Right renal cortex interstitium (tissue), 3 donors: ENCODE measurements around the gene TGFBR3L. TPM values are rescaled to one million over a fixed set of nuclear protein-coding genes. Genes with fewer than 3 reads are reported as not detected.
"Not testable (repeated sequence)": the region's sequence is repeated elsewhere in the genome, so short reads cannot be mapped to it uniquely, and the experiment has no call there.

Experiments used
- DNase-seq, 3 donors: peaks; one replicate each; pipeline ENCODE4 v3.0.0-alpha.2; 2013; ENCODE audit warnings: low read depth in 3 of 3, low spot score in 2 of 3
- polyA plus RNA-seq, 3 donors: library from polyadenylated mRNA; unstranded; fragments of 120-200 nt; gene quantifications; one replicate each; pipeline ENCODE4 v1.2.1, GENCODE V29; 2013; ENCODE audit not compliant: insufficient read length in 3 of 3

The TGFBR3L gene
- polyA plus RNA-seq, 3 donors = 0.12 to 0.45 (median 0.32) TPM

DNA sequence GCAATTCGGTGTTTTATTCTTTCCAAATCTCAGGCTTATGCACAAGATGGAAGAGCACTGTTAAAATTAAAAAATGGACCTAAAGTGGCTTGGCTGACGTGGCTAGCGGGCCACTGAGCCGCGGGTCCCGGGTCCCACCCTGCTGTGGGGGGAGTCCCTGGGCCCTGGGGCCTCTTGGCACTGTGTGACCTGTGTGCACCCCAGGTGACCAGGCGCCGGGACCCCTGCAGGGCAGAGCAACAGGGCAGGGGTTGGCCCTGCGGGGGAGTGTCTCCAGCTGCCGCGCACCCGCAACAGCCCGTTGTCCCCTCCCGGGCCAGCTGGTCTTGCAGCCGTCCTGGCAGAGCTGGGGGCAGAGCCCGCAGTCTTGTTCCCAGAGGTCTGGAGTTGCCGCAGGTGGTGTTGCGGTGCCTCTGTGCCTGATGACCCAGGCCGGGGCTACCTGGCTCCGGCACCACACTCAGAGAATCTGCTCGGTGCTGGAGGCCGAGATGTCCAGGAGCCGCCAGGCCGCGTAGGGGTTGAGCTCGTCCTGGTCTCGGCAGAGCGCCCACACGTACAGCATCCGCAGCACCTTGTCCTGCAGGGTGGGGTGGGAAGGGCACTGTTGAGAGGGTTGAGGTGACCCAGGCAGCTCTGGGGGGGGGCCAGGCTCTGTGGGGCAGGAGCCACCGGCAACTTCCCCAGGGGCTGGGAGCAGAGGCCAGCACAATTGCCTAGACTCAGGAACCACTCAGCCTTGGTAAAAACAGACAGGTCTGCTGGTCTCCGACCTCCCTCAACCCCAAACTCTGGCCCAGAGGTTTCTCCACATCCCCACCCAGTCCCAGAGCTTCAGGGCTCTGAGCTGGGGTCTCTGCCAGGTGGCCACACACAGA lies 12.3 kb downstream of the TGFBR3L start:
- no peak for DNase-seq

DNA sequence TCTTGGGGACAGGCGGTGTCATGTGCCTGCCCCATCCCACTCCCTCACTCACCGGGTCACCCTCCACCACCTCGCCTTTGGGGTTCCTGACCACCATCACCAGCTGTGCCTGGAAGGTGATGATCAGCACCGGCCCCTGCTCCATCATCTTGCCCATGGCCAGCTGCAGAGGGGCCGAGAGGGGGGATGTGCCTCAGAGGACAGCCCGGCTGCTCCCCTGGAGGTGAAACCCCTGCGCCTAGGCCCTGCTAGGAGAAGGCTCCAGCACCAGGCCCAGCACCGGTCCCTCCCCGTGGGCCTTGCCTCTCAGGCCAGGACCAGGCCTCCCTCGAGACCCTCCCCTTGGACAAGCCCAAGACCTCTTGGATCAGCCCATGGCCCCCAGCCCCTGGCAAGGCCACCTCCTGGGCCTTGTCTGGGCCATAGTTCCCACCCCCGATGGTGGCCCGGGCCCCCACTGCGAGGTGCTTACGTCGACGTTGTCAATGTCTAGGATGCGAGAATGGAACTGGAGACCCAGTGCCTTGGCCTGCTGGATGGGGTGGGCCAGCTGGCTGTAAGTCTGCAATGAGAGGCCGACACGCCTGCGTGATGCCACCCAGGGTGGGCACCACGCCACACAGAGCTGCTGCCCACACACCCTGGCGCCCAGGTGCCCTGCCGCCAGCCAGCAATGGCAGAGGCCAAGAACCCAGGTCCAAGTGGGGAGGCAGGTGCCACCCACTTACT lies 13.1 kb downstream of the TGFBR3L start:
- no peak for DNase-seq

DNA sequence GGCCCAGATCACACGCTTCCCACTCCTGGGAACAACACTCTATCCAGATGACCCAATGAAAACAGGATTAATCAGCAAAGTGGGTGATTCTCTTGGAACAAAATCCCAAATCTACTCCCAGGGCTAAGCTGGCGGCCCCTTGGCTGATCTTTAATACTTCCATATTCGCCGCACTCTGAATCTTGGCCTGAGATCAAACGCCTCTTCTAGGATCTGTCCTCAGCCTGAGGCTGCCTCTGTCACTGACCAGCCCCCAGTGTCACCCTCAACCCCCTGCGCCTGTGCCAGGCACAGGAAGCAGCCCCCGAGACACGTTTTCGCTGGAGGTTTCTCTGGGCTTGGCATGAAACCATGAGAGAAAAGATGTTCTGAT lies 13.7 kb downstream of the TGFBR3L start:
- DNase-seq = no peak

DNA sequence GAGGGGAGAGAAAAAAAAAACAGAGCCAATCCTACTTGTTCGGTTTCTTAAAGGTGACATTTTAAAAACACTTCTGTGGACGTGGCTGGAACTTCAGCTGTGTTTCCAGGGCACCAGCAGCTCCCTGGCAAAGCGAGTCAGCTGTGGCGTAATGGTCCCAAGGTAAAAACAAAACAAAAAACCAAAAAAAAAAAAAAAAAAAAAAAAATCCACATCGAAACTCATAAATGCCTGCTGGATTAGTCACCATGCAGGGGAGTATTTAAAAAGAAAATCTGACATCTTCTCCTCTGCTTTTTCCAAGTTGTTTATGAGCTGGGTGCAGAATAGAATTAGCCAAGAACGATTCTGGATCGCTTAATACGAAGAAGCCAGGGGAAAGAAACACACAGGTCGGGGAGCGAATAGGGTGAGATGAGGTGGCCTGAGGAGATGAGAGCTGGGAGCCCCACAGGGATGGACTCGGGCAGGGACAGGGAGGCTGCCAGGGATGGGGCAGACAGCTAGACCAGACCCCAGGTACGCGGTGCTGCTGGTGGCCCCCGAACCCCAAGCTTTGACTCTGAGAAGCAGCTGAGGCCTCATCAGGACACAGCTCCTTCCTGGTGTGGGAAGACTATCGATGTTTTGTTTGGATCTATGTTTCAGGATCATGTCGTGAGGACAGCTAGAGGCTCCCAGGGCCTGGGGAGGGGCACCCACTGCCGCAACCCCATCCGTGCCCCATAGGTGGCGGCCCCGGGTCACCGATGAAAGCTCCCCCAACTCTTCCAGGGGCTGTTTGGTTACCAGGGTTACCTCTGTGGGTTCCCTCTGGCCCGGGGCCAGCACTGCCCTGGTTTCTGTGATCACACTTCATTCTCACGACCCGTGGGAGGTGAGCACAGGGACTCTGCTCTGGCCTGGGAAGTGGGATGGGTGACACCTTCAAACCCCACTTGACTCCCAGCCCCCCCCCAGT lies 14.4 kb downstream of the TGFBR3L start:
- no peak for DNase-seq

DNA sequence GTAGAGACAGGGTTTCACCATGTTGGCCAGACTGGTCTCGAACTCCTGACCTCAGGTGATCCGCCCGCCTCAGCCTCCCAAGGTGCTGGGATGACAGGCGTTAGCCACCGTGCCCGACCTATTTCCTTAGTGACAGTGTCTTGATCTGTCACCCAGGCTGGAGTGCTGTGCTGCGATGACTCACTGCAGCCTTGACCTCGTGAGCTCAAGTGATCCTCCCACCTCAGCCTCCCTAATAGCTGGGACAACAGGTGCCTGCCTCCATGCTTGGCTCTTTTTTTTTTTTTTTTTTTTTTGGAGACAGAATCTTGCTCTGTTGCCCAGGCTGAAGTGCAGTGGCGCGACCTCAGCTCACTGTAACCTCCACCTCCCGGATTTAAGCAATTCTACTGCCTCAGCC lies 15.4 kb downstream of the TGFBR3L start:
- DNase-seq = not testable (repeated sequence)

DNA sequence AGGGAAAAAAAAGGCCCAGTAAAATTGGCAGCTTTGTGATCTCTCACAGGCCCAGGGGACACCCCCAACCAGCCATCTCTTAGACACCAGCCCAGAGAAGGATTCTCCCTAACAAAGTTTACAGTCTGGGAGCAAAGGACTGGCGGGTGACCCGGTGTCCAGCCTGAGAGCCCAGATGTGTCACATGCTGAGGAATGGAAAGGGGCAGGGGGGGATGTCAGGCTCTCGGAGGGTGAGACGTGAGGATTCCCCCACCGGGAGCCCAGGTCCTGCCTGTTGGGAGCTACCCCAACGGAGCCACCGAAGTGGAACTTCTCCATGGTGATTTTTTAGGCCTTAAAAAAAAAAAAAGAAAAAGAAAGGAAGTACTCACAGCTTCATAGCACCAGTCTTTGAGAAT lies 16.1 kb downstream of the TGFBR3L start:
- DNase-seq = no peak

DNA sequence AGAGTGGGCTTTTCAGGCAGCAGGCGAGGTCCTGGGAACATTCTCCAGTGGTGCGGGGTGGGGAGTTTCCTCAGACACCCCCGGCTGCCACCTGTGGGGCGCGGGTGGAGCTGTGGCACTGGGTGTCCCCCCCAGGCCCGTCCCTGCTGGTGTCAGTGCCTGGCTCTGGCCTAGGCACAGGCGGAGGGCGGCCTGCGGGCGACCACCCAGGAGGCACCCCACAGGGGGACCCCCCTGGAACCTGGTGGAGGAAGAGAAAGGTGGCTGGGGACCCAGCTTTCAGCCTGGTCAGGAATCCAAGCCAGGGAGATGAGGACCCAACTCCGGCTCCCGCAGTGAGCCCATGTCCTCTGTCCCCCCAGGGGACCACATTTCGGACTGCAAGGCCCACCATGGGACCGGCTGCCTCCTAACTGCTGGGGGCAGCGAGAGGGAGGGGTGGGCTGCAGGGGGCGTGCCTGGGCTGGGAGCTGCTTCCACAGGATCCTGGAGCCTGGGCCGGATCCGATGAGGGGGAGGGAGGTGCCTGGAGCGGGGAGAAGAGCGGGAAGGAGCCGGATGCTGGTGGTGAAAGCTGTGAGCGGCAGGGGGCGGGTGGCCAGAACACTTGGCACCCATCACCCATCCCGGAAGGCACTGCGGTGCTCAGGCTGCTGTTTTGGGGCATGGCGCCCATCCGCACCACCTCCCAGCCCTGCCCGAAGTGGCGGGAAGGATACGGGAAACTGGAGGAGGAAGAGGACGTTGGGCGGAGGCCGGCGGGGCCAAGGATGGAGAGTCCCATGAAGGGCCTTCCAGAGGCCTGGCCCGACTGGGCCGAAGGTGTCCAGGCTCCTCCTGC lies 16.8 kb downstream of the TGFBR3L start:
- DNase-seq = no peak

DNA sequence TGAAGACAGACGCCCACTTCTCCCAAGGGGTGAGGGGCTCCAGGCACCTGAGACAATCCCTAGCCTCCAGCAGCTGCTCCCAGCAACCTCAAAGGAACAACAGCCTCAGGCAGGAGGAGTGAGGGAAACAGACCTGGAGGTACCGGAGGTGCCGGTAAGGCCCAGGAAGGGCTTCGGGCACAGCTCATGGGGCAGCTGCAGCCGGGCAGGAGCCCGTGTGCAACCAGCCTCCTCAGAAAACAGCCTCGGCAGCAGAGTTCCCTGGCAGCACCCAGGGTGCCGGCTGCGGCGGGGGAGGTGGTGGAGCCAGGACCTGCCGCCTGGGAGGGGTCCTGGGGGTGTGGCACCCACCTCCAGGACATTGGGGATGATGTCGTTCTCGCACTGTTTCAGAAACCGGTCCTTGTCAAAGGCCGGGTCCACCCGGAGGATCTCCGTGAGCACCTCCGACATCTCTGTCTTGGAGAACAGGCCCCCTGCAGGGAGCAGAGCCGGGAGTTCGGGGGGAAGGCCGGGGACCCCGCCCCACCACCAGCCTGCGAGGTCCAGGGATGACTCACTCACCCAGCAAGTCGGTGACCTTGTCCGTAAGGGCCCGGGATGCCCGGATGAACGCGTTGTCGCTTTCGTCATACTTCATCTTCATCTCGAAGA lies 17.8 kb downstream of the TGFBR3L start:
- DNase-seq = no peak

DNA sequence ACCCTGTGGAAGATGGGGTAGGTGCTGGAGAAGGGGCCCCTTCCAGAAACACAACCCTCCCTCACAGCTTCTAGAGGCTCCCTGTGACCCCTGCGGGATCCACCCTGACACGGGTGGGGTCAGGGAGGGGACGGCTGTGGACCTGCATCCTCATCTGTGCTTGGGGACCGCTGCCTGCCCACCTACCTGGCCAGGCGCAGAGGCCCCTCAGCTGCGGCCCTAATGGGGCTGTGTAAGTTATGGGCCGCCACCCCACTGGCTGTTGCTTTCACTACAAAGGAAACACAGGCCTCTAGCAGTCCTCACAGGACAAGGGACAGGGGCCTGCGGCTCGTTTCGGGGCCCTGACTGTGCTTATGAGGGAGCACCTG lies 18.3 kb downstream of the TGFBR3L start:
- no peak for DNase-seq

DNA sequence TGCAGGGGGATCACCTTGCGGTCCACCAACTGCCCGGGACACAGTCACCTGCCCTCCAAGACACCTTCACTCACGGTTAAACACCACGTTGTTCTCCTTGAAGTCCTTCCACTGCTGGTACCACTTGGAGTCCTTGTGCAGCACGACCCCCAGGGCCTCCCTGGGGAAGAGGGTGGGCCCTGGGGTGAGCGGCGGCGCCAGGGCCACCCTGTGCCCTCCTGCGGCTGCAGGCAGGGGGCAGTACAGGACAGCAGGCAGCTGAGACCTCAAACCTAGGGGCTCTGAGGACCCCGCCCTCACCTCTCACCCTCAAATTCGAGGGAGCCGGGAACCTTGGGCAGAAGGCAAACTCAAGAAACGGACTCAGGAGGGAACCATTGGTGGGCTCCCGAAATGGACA lies 18.8 kb downstream of the TGFBR3L start:
- DNase-seq = no peak

DNA sequence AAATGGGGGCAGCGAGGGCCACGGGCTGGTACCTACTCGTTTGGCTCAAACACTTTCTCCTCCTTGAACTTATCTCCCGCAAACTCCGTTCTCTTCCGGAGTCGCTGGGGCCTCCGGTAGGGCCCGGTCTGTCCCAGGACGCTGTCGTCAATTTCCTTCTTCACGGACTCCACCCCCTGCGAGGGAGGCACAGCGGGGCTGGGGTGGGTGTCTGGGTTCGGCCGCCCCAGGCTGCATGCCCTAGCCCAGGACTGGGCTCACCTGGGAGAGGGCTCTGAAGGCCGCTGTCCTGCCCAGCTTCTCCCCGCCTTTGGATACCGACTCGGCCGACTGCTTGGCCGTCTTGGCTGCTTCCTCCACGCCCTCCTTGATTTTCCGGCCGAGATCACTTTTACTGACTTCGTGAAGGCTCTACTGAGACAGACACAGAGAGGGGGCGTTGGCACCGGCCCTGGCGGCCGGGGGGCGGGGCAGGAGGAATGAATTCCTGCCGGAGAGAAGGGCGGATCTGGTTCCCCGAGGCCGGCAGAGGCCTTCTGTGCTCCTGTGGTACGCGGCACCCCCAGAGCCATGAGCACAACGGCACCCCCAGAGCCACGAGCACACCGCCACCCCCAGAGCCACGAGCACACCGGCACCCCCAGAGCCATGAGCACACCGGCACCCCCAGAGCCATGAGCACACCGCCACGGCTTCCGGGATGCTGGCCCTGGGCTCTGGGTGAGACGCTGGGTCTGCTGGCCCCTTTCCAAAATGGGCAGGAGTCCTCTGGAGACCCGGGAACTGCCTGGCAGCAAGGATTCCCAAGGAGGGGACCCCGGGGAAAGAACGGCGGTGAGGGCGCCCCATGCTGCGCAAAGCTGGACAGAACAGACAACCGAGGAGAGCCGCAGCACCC lies 19.4 kb downstream of the TGFBR3L start:
- DNase-seq = no peak

DNA sequence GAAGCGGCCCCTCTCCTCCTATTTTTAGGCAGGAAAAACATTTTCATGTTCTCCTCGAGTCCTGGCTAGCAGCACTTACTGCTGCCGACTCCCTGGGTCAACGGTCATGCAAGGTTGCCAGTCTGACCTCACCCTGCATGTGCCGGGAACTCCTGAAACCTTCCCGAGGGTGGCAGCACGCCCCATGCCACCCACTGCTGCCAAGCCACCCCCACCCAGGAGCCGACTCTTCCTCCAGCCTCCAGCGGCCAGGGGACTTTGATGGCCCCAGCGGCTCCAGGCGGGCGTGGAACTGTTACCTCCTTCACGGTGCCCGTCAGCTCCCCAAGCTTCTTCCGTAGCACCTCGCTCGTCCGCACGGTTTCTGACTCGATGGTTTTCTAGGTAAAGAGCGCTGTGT lies 20.1 kb downstream of the TGFBR3L start:
- DNase-seq = no peak

DNA sequence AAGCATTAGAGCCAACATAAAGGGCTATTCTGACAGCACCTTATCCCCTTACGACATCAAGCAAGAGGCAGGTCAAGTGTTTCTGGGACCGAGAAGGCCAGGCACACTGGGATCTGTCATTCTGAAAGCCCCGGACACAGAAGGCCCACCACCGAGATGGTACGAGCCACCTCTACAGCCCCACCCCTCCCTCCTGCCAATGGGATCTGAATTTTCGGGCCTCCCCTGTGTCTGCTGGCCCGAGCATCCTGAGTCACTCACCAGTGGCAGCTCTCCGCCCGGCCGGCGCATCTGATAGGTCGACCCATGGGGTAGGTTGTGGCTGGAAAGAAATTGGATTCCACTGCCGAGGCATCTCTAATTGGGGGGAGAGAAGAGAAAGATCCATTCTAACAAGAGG lies 26.2 kb downstream of the TGFBR3L start:
- no peak for DNase-seq

DNA sequence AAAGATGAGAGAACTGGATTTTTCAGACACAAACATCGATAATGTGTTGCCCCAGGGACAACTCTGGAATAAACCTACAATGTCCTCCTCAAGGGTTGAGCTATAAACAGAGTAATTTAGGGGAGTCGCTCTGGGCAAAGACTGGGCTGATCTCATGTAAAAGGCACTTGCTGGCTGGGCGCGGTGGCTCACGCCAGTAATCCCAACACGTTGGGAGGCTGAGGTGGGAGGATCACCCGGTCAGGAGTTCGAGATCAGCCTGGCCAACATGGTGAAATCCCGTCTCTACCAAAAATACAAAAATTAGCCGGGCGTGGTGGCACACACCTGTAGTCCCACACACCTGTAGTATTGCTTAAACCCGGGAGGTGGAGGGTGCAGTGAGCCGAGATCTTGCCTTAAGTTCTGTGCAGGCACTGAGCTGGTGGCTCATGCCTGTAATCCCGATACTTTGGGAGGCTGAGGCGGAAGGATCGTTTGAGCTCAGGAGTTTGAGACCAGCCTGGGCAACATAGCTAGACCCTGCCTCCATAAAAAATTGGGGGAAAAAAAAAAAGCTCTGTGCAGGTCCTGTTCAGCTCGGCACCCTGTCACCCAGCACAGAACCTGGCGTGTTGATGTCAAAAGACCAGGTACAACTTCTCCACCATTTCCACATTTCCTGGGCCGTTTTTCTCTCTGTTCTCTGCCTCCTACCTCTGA lies 27.4 kb downstream of the TGFBR3L start:
- no peak for DNase-seq

DNA sequence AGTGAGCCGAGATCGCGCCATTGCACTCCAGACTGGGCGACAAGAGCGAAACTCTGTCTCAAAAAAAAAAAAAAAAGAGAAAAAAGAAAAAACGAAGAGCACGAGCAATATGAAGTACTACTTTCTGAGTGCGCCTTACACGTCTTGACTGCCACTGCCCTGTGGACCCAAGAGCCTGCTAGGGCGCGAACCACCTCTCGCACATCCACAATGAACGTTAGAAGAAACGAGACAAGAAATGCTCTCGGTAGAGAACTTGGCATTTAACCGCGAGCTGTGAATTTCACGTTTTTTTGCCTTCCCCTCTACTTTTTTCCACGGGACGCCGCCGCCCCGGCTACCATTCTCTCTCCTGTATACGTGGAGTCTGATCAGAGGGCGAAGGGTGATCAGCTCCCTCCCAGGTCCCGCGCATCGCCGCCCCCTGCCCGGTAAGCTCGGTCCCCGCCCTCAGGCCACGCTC lies 28.4 kb downstream of the TGFBR3L start:
- no peak for DNase-seq

DNA sequence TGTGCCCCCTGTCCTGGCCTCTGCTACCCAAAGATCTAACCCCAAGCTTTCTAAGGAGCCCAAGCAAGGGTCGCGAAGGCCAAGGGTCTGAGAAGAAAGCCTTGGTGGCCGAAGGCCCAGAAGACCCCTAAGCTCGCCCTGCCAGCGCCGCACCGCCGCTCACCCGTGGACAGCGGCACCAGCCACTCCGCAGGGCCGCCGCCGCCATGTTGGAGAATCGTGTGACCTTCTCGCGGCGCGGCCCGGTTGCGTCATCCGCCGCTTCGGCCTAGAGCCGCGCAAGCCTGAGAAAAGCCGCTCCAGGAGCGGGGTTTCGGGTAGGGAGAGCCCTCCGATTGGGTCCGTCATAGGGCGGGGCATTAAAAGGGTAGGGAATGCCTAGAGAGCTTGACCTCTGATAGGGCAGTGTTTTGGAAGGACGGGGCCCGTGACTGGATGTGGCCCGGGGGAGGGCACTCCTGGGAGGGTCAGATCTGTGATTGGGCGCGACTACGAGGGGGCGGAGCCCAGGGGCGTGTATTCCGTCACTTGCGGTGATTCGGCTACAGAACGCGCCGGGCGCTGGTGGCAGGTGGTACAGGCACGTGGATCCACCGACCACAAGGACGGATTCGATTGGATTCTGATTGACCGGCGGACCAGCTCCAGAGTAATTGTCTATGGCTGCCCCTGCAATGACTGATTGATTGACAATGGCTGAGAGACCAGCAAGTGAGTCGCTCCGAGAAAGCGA lies 29.0 kb downstream of the TGFBR3L start, which contains the start of gene TIMM44:
TSS of gene TIMM44 (minus strand) at position 223 of the 733 bp plus-strand sequence. CDS start at position 208, 15 bp downstream.
- DNase-seq = peak; percentile 96 to 98 (median 97)

DNA sequence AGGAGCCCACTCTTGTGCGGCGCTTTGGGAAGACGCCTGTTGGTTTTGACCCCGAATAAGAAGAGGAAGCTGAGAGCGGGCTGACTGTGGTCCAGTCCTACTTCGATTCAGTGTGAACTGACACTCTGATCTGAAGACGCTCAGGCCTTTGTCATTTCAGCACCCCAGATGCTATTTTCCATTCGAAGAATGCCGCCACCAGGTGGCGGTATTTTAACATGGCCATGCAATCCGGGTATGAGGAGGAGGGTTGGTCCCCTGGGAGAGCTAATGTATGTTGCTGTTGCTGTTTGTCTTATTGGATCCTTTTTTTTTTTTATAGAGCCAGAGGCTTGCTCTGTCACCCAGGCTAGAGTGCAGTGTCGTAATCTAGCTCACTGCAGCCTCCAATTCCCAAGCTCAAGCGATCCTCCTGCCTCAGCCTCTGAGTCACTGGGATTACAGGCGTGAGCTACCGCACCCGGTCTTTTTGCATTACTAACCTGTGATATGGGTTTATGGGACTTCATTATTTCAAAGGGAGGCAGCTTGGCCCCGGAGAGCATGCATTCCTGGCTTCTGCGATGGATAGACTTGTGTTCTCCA lies 29.6 kb downstream of the TGFBR3L start:
- DNase-seq = peak; percentile 88 to 91 (median 90)
